Erythroblast (primary cell): ENCODE results near the gene AKT3.

Source experiments
- GATA1 ChIP-seq: IDR thresholded peaks from 2 replicates; pipeline ENCODE4 v1.6.1; 2011; ENCODE audit warnings: low read depth, mild to moderate bottlenecking, control low read depth, low read length, moderate library complexity
- POLR2A ChIP-seq: IDR thresholded peaks from 2 replicates; pipeline ENCODE4 v1.6.1; 2011; ENCODE audit warnings: mild to moderate bottlenecking, low read length

DNA sequence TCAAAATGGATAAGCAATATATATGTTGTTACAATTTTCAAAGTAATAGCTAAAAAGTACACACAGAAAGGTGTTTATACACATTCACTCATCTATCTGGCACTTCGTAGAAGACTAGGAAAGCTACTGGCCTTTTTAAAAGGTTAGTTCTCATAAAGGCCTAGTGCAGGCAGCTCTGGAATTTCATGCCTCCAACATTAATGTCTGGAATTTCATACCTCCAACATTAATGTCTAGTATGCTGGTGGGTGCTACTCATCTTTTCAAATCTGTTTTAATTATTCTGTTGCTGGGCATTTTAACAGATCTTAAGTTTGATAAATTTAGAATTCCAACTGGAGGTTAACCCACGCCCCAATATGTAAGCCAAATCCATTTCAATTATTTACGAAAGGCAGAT, 124.2 kb downstream of the AKT3 start:
- TF ChIP-seq POLR2A (no peak), GATA1 (no peak)
